Measurements from ENCODE around the gene CPSF4L.

CPSF4L gene

GRCh38 chr17:73203135-73203787 is 58.4 kb downstream of the CPSF4L start:
- DNase-seq (ENCODE audit: low spot score) = no peak
- H3K27ac ChIP-seq = no peak overlapping the region
- POLR2A ChIA-PET (ENCODE audit: low non-redundant PET) = no interaction called here
- TF ChIP-seq, protein P1, sequence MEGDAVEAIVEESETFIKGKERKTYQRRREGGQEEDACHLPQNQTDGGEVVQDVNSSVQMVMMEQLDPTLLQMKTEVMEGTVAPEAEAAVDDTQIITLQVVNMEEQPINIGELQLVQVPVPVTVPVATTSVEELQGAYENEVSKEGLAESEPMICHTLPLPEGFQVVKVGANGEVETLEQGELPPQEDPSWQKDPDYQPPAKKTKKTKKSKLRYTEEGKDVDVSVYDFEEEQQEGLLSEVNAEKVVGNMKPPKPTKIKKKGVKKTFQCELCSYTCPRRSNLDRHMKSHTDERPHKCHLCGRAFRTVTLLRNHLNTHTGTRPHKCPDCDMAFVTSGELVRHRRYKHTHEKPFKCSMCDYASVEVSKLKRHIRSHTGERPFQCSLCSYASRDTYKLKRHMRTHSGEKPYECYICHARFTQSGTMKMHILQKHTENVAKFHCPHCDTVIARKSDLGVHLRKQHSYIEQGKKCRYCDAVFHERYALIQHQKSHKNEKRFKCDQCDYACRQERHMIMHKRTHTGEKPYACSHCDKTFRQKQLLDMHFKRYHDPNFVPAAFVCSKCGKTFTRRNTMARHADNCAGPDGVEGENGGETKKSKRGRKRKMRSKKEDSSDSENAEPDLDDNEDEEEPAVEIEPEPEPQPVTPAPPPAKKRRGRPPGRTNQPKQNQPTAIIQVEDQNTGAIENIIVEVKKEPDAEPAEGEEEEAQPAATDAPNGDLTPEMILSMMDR (conservative IDR thresholded peaks at IDR 0.05; ENCODE audit: low read depth) = no peak
- CTCF ChIA-PET = no interaction called here

GRCh38 chr17:73201215-73202069 is 60.2 kb downstream of the CPSF4L start:
- TF ChIP-seq, protein P1 (conservative IDR thresholded peaks at IDR 0.05; ENCODE audit: low read depth) = no peak
- CTCF ChIA-PET = no interaction called here
- POLR2A ChIA-PET (ENCODE audit: low non-redundant PET) = no interaction called here
- H3K27ac ChIP-seq = no peak overlapping the region
- no peak for DNase-seq (ENCODE audit: low spot score)

DNA sequence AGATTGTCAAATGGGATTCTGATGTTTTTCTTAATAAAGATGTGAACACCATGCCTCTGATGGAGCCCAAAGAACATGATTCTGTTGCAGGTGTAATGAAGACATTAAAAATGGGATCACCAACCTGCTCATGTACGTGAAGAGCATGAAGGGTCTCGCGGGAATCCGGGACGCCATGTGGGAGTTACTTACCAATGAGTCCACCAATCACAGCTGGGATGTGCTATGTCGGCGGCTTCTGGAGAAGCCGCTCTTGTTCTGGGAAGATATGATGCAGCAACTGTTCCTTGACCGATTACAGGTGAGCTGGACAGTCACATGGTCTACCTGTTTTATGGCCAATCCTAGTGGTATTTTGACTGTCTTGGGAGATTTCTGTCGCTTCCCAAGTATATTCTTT is 61.2 kb downstream of the CPSF4L start:
- no peak overlapping the region for H3K27ac ChIP-seq
- CTCF ChIA-PET = interaction anchor here (0.5 kb wide), 1 partner anchor 32 kb away, joined by 4 read pairs; a partner anchor contains a TSS
- TF ChIP-seq, protein P1 (conservative IDR thresholded peaks at IDR 0.05; ENCODE audit: low read depth) = no peak
- POLR2A ChIA-PET (ENCODE audit: low non-redundant PET) = no interaction called here
- DNase-seq (ENCODE audit: low spot score) = no peak

DNA sequence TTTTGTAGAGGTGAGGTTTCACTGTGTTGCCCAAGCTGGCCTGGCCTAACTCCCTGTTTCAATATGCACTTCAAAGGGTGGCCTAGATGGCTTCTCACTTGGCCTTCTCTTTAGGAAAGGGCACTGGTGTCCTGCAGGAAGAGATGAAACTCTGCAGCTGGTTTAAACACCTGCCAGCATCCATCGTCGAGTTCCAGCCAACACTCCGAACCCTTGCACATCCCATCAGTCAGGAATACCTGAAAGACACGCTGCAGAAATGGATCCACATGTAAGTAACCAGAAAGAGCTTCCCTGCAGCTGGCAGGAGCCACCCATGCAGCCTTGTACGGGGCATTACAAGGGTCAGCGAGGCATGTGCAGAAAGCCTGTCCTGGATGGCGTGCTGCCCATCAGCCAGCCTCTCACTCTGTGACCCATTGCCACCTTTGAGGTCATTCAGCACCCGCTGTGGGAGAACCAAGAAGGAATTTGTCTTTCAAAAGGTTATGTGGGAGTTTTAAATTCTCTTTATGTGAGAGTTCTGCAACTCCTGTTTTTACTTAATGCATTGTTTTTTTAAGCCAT is 61.8 kb downstream of the CPSF4L start:
- ChIA-PET POLR2A (ENCODE audit: low non-redundant PET) (no interaction called here), CTCF (interaction anchor here (0.5 kb wide), 1 partner anchor 32 kb away, joined by 4 read pairs; a partner anchor contains a TSS)

GRCh38 chr17:73198930-73199260 is 62.8 kb downstream of the CPSF4L start:
- ChIA-PET POLR2A (ENCODE audit: low non-redundant PET) (no interaction called here), CTCF (interaction anchor here (0.7 kb wide), 1 partner anchor 383 kb away, joined by 3 read pairs; no protein-coding TSS in a partner anchor)
- no peak overlapping the region for H3K27ac ChIP-seq
- DNase-seq (ENCODE audit: low spot score) = no peak
- TF ChIP-seq, protein P1 (conservative IDR thresholded peaks at IDR 0.05; ENCODE audit: low read depth) = no peak

More for the DNA sequence above, 61.8 kb downstream of the CPSF4L start:
- no peak overlapping the region for H3K27ac ChIP-seq
- DNase-seq (ENCODE audit: low spot score) = no peak
- TF ChIP-seq, protein P1 (conservative IDR thresholded peaks at IDR 0.05; ENCODE audit: low read depth) = no peak
